Epidermal melanocyte (primary cell): ENCODE data around the gene PTPN18.
"Not testable (repeated sequence)": the region's sequence is repeated elsewhere in the genome, so short reads cannot be mapped to it uniquely, and the experiment has no call there.

Experiments used
- DNase-seq: peaks from one replicate; pipeline ENCODE4 v3.0.0; 2011; ENCODE audit warnings: low spot score; ENCODE audit not compliant: insufficient read length

The PTPN18 gene

DNA sequence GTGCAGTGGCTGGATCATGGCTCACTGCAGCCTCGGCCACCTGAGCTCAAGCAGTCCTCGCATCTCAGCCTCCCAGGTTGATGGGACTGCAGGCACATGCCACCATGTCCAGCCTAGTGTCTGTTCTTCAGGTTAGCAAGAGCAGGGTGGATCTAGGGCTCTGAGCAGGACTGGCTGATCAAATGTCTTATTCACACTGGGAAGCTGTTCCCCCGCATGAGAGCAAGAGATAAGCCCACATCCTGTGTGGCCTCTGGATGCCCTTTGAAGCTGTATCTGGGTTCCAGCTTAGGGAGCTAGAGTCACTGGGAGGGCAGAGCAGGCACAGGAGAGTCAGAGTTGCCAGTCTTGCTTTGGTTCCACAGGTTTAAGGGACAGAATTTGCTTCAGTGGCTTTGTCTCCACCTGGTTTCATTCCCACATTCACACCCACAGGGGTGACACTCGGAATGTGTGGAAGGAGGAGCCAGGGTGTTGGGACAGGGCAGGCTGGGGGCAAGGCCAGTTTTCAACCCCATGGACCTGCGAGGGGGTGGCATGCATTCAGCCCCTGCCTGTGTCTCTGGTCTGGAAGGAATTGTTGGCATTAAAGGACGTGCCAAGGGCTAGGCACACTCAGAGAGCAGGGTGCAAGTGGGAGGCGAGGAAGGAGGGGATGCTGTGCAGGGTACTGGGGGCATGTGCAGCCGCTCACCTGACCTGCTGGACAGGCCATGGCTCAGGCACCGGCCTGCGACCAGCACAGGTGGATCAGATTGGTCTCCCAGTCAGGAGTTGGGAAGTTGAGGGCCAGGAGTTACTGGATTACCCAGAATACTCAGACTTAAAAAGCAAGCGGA lies 24.5 kb downstream of the PTPN18 start:
- DNase-seq = no peak

DNA sequence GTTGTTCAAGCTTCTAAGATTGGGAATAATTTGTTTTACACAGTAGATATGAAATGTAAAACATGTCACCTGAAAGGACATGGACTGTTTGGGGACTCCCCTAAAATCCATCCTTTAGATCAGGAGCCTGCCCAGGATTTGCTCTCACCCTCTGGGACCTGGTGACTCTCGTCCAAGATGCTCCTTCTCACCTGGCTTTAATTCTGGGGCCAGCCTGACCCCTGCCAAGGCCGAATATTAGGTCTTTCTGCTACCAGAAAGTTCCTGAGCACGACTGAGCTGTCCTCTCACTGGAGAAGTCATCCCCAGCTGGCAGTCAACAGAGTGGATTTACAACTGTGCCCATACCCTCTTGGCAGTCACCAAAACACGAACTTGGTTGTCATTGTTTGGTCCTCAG lies 25.3 kb downstream of the PTPN18 start:
- DNase-seq = no peak

GRCh38 chr2:130381619-130382018 lies 25.8 kb downstream of the PTPN18 start:
- DNase-seq = no peak

GRCh38 chr2:130382313-130382917 lies 26.6 kb downstream of the PTPN18 start:
- DNase-seq = no peak

DNA sequence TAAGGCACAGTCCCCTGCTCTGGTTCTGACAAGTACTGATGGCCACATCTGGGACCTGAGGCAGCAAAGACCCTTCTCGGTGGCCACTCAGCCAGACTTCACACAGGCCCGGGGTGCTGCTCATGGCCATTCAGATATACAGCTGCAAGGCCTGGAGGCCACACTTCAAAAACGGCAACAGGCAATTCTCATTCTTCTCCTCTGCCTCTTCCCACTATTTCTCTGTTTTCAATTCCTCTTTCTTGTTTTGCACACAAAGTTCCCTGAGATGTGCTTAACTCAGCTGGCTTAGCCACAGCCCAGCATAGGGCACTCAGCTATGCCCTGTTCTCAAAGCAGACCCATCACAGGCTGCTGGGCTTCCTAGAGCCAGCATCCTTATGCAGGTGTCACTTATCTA lies 29.9 kb downstream of the PTPN18 start:
- no peak for DNase-seq

GRCh38 chr2:130387071-130387400 lies 31.2 kb downstream of the PTPN18 start:
- DNase-seq = no peak

- no peak for DNase-seq
Observed at GRCh38 chr2:130387804-130388203, 31.9 kb downstream of the PTPN18 start.

- no peak for DNase-seq
Observed at GRCh38 chr2:130388221-130388907, 32.5 kb downstream of the PTPN18 start.

DNA sequence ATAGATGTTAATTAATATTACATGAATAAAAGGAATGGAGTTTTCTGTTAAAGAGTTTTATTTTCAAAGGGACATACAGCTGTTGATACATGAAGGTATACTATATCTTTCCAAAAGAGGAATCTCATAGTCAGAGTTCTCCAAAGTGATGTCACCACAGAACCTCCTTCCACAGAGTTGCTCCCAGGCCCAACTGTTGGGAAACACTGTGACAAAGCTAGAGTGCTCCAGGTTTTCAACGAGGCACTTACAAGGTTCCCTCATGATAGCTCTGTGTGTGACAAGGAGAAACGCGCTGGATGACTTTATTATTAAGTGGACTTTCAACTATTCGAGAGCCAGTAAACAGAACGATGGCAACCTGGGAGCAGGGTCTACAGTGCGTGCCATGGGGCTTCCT lies 33.5 kb downstream of the PTPN18 start:
- DNase-seq = no peak

GRCh38 chr2:130389783-130390182 lies 33.9 kb downstream of the PTPN18 start:
- DNase-seq = no peak

DNA sequence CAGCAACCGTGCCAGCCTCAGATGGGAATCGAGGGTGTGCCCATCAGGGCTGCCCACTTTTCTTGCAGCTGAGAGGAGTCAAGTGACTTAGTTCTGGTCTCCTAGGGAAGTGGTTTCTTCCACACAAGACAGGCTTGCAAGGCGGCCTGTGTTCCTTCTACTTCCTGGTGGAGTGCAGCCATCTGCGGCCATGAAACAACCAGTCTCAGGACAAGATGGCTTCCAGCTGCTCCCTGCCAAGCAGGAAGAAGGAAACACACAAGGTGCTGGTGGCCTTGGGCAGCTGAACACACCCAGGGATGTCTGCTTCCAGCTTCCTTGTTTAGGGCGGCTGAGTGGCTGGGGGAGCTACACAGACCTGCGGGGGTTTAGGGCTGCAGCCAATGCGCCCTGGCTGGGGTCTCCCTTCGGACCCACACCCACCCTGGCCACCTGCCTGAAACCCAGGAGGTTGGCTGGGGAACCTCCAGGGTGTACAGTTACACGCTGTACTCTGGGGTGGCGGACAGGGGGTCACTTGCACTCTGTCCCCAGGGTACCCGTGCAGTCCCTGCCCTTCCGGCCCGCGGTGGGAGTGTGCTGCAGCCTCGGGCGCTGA lies 34.7 kb downstream of the PTPN18 start:
- DNase-seq = no peak

DNA sequence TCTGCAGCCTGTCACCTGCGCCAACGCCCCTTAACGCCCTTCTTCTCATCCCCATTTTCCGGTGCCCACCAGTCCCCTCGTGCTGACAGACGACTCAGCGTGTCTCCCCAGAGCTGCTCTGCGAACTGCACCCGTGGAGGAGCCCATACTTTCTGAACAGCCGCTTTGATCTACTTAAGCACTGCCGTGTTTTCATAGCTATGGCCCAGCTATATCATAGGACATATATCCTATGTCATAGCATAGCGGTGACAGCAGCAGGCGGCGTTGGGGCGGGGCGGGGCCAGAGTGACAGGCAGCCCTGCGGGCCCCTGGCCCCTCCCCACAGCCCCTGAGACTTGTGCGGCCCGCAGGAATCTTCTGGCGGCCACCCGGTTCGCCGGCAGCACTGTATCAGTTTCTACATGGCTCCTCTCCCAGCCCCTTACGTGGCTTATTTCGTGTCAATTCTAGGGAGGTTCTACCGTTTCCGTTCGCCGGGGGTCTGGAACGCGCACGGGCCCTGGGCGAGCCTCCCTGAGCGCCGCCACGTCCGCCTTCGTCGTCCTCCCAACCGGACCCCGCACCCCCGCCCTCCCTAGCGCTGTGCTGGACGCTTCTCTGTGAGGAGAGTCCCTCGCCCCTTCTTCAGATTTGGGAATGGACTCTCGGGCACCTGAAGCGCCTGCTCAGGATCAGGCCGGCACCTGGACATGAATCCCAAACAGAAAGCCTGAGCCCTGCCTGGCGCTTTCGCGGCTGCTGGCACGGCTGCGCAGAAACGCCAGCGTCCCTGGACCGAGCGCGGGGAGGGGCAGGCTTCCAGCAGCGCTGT lies 35.4 kb downstream of the PTPN18 start:
- DNase-seq = peak; percentile 56

GRCh38 chr2:130391872-130392670 lies 36.2 kb downstream of the PTPN18 start:
- DNase-seq = no peak

- DNase-seq = no peak
Observed at GRCh38 chr2:130393318-130393910, 37.6 kb downstream of the PTPN18 start.

GRCh38 chr2:130406280-130406679 lies 50.4 kb downstream of the PTPN18 start:
- DNase-seq = not testable (repeated sequence)

DNA sequence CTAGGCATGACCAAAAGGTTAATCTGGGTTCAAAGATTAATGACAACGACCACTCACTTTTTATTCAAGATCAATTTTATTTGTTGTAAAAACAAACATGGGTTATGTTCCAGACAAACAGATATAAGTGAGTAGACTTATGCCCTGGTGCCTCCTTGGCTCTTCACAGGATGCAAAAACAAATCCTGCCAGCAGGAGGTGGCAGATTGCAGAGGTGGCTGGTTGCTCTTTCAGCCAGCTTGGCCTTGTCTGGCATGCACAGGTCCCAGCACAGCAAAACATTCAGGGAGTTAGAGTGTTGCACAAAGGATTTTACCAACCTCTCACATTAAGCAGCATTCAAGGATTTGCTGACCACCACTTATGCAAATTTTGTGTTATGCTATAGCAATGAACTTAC lies 60.8 kb downstream of the PTPN18 start:
- not testable (repeated sequence) for DNase-seq

DNA sequence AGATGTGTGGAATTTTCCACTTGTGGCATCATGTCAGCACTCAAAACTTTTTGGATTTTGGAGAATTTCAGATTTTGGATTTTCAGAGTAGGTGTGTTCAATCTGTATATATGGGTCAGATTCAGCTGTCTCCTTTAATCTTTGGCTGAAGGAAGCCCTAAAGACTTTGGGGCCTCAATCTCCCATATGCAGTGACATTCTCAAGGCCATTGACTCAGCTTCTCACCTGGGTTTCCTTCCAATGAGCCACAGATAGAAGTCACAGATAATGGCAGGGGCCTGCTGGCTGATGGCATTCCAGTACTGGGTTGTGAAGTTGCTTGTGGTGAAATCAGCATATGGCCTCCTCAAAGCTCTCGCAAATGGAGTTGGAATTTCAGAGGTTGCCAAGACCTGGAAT lies 63.0 kb downstream of the PTPN18 start:
- DNase-seq = not testable (repeated sequence)
